Keratinocyte (primary cell): ENCODE measurements around the gene SMCO2. TPM values are rescaled to one million over a fixed set of nuclear protein-coding genes. Genes with fewer than 3 reads are reported as not detected.

ENCODE experiments used
- DNase-seq: peaks from one replicate; pipeline ENCODE4 v3.0.0-alpha.2; 2011; ENCODE audit warnings: low read depth, missing footprints, low spot score
- FAIRE-seq: peaks from 2 replicates; lab custom pipeline; 2011; peaks lifted over from hg19 to GRCh38; lab: Jason Lieb, UNC
- H2AFZ ChIP-seq: 2 replicates; pipeline ENCODE4 v1.6.0; 2012; ENCODE audit warnings: low read length, control low read depth, inconsistent platforms; ENCODE audit not compliant: control insufficient read depth
- H3K27ac ChIP-seq: 2 replicates; pipeline ENCODE4 v1.5.1; 2011; ENCODE audit warnings: low read length; ENCODE audit not compliant: control insufficient read depth, insufficient read depth
- H3K27me3 ChIP-seq: 3 replicates; pipeline ENCODE4 v1.6.0; 2011; ENCODE audit warnings: low read length; ENCODE audit not compliant: control insufficient read depth, insufficient read depth; ENCODE audit errors: extremely low read depth
- H3K36me3 ChIP-seq, 2 experiments: 2 replicates in 1 of 2; 3 replicates in 1 of 2; pipeline ENCODE4 v1.5.1; 2011; ENCODE audit warnings: low read length in 2 of 2, mild to moderate bottlenecking in 1 of 2; ENCODE audit not compliant: control insufficient read depth in 2 of 2, insufficient read depth in 2 of 2; ENCODE audit errors: extremely low read depth in 1 of 2
- H3K4me1 ChIP-seq: 3 replicates; pipeline ENCODE4 v1.5.1; 2011; ENCODE audit warnings: low read length; ENCODE audit not compliant: control insufficient read depth, insufficient read depth; ENCODE audit errors: extremely low read depth
- H3K4me2 ChIP-seq: 3 replicates; pipeline ENCODE4 v1.6.0; 2011; ENCODE audit warnings: low read depth, low read length; ENCODE audit not compliant: control insufficient read depth, insufficient read depth; ENCODE audit errors: extremely low read depth
- H3K4me3 ChIP-seq, 3 experiments: fragments of 200-600 bp in 1 of 3; sonication (generic) in 1 of 3; 2 replicates in 2 of 3; 3 replicates in 1 of 3; pipeline ENCODE4 v1.5.1; 2011 to 2016; ENCODE audit warnings: low read length in 3 of 3, mild to moderate bottlenecking in 3 of 3, control low read depth in 2 of 3, inconsistent platforms in 1 of 3, low read depth in 1 of 3, mixed read lengths in 1 of 3, mixed run types in 1 of 3, moderate library complexity in 1 of 3; ENCODE audit not compliant: control insufficient read depth in 2 of 3, insufficient read depth in 2 of 3; ENCODE audit errors: extremely low read depth in 1 of 3
- H3K79me2 ChIP-seq: 2 replicates; pipeline ENCODE4 v1.6.0; 2012; ENCODE audit warnings: low read length; ENCODE audit not compliant: control insufficient read depth, insufficient read depth
- H3K9ac ChIP-seq: 3 replicates; pipeline ENCODE4 v1.6.0; 2011; ENCODE audit warnings: low read length; ENCODE audit not compliant: control insufficient read depth, insufficient read depth; ENCODE audit errors: extremely low read depth
- H3K9me1 ChIP-seq: 3 replicates; pipeline ENCODE4 v1.6.0; 2011; ENCODE audit warnings: low read length; ENCODE audit not compliant: control insufficient read depth, insufficient read depth; ENCODE audit errors: extremely low read depth
- H3K9me3 ChIP-seq: 2 replicates; pipeline ENCODE4 v1.5.1; 2012; ENCODE audit warnings: low read depth, low read length; ENCODE audit not compliant: control insufficient read depth
- H4K20me1 ChIP-seq: 3 replicates; pipeline ENCODE4 v1.6.0; 2011; ENCODE audit warnings: low read length; ENCODE audit not compliant: control insufficient read depth, insufficient read depth; ENCODE audit errors: extremely low read depth
- CTCF ChIP-seq, 3 experiments: IDR thresholded peaks in 1 of 3; conservative IDR thresholded peaks in 1 of 3; optimal IDR thresholded peaks in 1 of 3; 2 replicates in 2 of 3; 3 replicates in 1 of 3; pipeline versions ENCODE3 to v1.5.1; 2011; ENCODE audit warnings: low read length in 3 of 3, mild to moderate bottlenecking in 3 of 3, moderate library complexity in 2 of 3, control low read depth in 1 of 3, inconsistent platforms in 1 of 3; ENCODE audit not compliant: insufficient read depth in 2 of 3; ENCODE audit errors: extremely low read depth in 1 of 3
- EZH2 ChIP-seq: IDR thresholded peaks from one replicate; pipeline ENCODE4 v1.6.1; 2012; ENCODE audit warnings: inconsistent platforms, mild to moderate bottlenecking, low read length, moderate library complexity
- dilution Hi-C: fragments of 300-500 bp; cut with MboI; formaldehyde crosslinking; loops from one replicate; pipeline ENCODE4 v1.7.0; 2020; ENCODE audit warnings: low sequenced_read_pairs; ENCODE audit not compliant: extremely low pct_ligation_motif_present
- polyA plus RNA-seq, 5 experiments: library from polyadenylated mRNA; depleted of rRNA in 3 of 5; stranded (reverse) in 3 of 5; stranded (forward) in 1 of 5; unstranded in 1 of 5; fragments of >200 nt; gene quantifications; 1 replicate in 1 of 5; 2 replicates in 3 of 5; 3 replicates in 1 of 5; pipeline versions ENCODE4 v1.2.1 to v1.2.3, GENCODE V29; 2011 to 2012; ENCODE audit warnings: missing spikeins in 2 of 5, low read depth in 1 of 5, low replicate concordance in 1 of 5

Gene SMCO2
- polyA plus RNA-seq, 1 donor (not counting 4 experiments of a cell fraction or from before 2014, with no cell fraction given) = 0.49 TPM

GRCh38 chr12:27449026-27449425 lies 2.5 kb downstream of the SMCO2 start:
- H3K27me3 ChIP-seq = no peaks in the 10 kb centered on the region
- DNase-seq = no peak
- no peak overlapping the region for H3K9ac ChIP-seq
- dilution Hi-C loops = no loop called here
- H3K4me1 ChIP-seq = no peaks in the 10 kb centered on the region
- H2AFZ ChIP-seq = no peak overlapping the region
- H3K9me3 ChIP-seq = no peaks in the 10 kb centered on the region
- H4K20me1 ChIP-seq = no peaks in the 10 kb centered on the region
- H3K36me3 ChIP-seq = no peaks in the 10 kb centered on the region
- H3K79me2 ChIP-seq = no peaks in the 10 kb centered on the region
- FAIRE-seq = no peak
- no peaks in the 10 kb centered on the region for H3K9me1 ChIP-seq
- H3K4me2 ChIP-seq = no peak overlapping the region
- no peak overlapping the region for H3K4me3 ChIP-seq
- no peak overlapping the region for H3K27ac ChIP-seq
- TF ChIP-seq CTCF (optimal IDR thresholded peaks at IDR 0.05 in 1 of 3, IDR thresholded peaks at IDR 0.05 in 1 of 3, conservative IDR thresholded peaks at IDR 0.05 in 1 of 3; ENCODE audit: extremely low read depth in 1 of 3, insufficient read depth in 2 of 3, low read length in 3 of 3) (no peak), EZH2 (no peak)

- dilution Hi-C loops = no loop called here
- Histone ChIP-seq H3K27ac (no peak overlapping the region), H3K27me3 (no peaks in the 10 kb centered on the region), H3K4me3 (no peak overlapping the region), H4K20me1 (no peaks in the 10 kb centered on the region), H3K9me3 (no peaks in the 10 kb centered on the region), H3K4me2 (no peak overlapping the region), H3K36me3 (no peaks in the 10 kb centered on the region), H3K9me1 (no peaks in the 10 kb centered on the region), H2AFZ (no peak overlapping the region), H3K9ac (no peak overlapping the region), H3K79me2 (no peaks in the 10 kb centered on the region), H3K4me1 (no peaks in the 10 kb centered on the region)
- no peak for FAIRE-seq
- DNase-seq = no peak
- no peak for TF ChIP-seq CTCF (optimal IDR thresholded peaks at IDR 0.05 in 1 of 3, IDR thresholded peaks at IDR 0.05 in 1 of 3, conservative IDR thresholded peaks at IDR 0.05 in 1 of 3; ENCODE audit: extremely low read depth in 1 of 3, insufficient read depth in 2 of 3, low read length in 3 of 3)
- no peak for TF ChIP-seq EZH2
Measured at GRCh38 chr12:27449893-27450534, 3.5 kb downstream of the SMCO2 start.
